Lung (tissue), 12 donors: ENCODE measurements around the gene SPAG9. TPM values are rescaled to one million over a fixed set of nuclear protein-coding genes. Genes with fewer than 3 reads are reported as not detected.

Source experiments
- ATAC-seq: fragments of 200-7000 bp; cut with Tn5 transposase; one replicate; pipeline ENCODE4 v1.9.1; 2020; ENCODE audit warnings: moderate number of reproducible peaks; ENCODE audit not compliant: insufficient read depth, low FRiP score
- DNase-seq, 3 donors: peaks; one replicate each; pipeline ENCODE4 v3.0.0-alpha.2; 2013 to 2017
- H3K27ac ChIP-seq, 2 donors: one replicate each; pipeline ENCODE4 v1.5.1; 2013; ENCODE audit warnings: mild to moderate bottlenecking in 2 of 2, moderate library complexity in 2 of 2, control low read depth in 1 of 2, inconsistent platforms in 1 of 2, low read depth in 1 of 2, low read length in 1 of 2
- H3K27me3 ChIP-seq, 3 donors: one replicate each; pipeline ENCODE4 v1.5.1; 2013; ENCODE audit warnings: low read length in 2 of 3; ENCODE audit not compliant: control insufficient read depth in 3 of 3, insufficient read depth in 3 of 3
- H3K36me3 ChIP-seq, 4 donors: one replicate each; pipeline ENCODE4 v1.5.1; 2013; ENCODE audit warnings: low read length in 4 of 4, mild to moderate bottlenecking in 1 of 4, moderate library complexity in 1 of 4; ENCODE audit not compliant: control insufficient read depth in 4 of 4, insufficient read depth in 4 of 4
- H3K4me1 ChIP-seq, 5 donors: one replicate each; pipeline ENCODE4 v1.5.1; 2013; ENCODE audit warnings: low read length in 5 of 5, mild to moderate bottlenecking in 2 of 5, moderate library complexity in 1 of 5; ENCODE audit not compliant: control insufficient read depth in 5 of 5, insufficient read depth in 5 of 5
- H3K4me3 ChIP-seq: one replicate; pipeline ENCODE4 v1.5.1; 2013; ENCODE audit warnings: mild to moderate bottlenecking, control low read depth, moderate library complexity
- H3K9ac ChIP-seq, 2 donors: one replicate each; pipeline ENCODE4 v1.5.1; 2013; ENCODE audit warnings: low read length in 2 of 2, control low read depth in 1 of 2; ENCODE audit not compliant: insufficient read depth in 1 of 2
- H3K9me3 ChIP-seq, 4 donors: one replicate each; pipeline ENCODE4 v1.5.1; 2013; ENCODE audit warnings: low read length in 3 of 4, mild to moderate bottlenecking in 1 of 4, moderate library complexity in 1 of 4; ENCODE audit not compliant: control insufficient read depth in 4 of 4, insufficient read depth in 3 of 4
- WGBS, 2 donors: extraction: QIAGEN DNeasy Blood & Tissue Kit; methylation state at CpG; one replicate each; pipeline ENCODE4 v1.1.7; 2013; 5-methylcytosine and 5-hydroxymethylcytosine counted together
- polyA plus RNA-seq, 2 donors: library from polyadenylated mRNA; stranded (reverse); fragments of 200-250 nt; gene quantifications; one replicate each; pipeline ENCODE4 v1.2.1, GENCODE V29; 2013
- total RNA-seq, 2 donors: library from RNA; depleted of rRNA in 1 of 2; stranded (reverse); fragments of >200 nt in 1 of 2; gene quantifications; one replicate each; pipeline ENCODE4 v1.2.1, GENCODE V29; 2014 to 2021
- TF ChIP-seq, protein P1 (sequence below): IDR thresholded peaks from 2 replicates; pipeline ENCODE4 v1.5.1; 2012; ENCODE audit warnings: mild to moderate bottlenecking; ENCODE audit errors: control extremely low read depth, extremely low read depth
- donor health status: control.
- donor health status: control.
- donor health status: Bipolar disorder and iron deficiency.
- donor health status: healthy.
- donor health status: DM: yes; HTN: yes; CAD: no.

The SPAG9 gene
- total and polyA plus RNA-seq, 4 donors, result 37.2 to 174 (median 75.2) TPM

GRCh38 chr17:51078009-51078592 lies 42.6 kb downstream of the SPAG9 start:
- WGBS, 2 donors, result 74 to 89% methylated on average over 5 of the region's 5 CpGs
- Histone ChIP-seq H3K9me3 (no peaks in the 10 kb centered on the region), H3K9ac (no peak overlapping the region), H3K27ac (no peak overlapping the region), H3K4me1 (peaks cover 0 to 2% (median 0%) of the 10 kb centered on the region in 5 donors), H3K4me3 (no peak overlapping the region), H3K27me3 (no peaks in the 10 kb centered on the region), H3K36me3 (peaks cover 0 to 15% (median 11%) of the 10 kb centered on the region in 4 donors)
- peak; percentile 62 for ATAC-seq
- TF ChIP-seq, protein P1, sequence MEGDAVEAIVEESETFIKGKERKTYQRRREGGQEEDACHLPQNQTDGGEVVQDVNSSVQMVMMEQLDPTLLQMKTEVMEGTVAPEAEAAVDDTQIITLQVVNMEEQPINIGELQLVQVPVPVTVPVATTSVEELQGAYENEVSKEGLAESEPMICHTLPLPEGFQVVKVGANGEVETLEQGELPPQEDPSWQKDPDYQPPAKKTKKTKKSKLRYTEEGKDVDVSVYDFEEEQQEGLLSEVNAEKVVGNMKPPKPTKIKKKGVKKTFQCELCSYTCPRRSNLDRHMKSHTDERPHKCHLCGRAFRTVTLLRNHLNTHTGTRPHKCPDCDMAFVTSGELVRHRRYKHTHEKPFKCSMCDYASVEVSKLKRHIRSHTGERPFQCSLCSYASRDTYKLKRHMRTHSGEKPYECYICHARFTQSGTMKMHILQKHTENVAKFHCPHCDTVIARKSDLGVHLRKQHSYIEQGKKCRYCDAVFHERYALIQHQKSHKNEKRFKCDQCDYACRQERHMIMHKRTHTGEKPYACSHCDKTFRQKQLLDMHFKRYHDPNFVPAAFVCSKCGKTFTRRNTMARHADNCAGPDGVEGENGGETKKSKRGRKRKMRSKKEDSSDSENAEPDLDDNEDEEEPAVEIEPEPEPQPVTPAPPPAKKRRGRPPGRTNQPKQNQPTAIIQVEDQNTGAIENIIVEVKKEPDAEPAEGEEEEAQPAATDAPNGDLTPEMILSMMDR, result no peak
- DNase-seq, result no peak

GRCh38 chr17:51076821-51077220 lies 43.8 kb downstream of the SPAG9 start:
- Histone ChIP-seq H3K9me3 (no peaks in the 10 kb centered on the region), H3K9ac (no peak overlapping the region), H3K27me3 (no peaks in the 10 kb centered on the region), H3K4me3 (no peak overlapping the region), H3K27ac (no peak overlapping the region), H3K36me3 (peaks cover 0 to 15% (median 11%) of the 10 kb centered on the region in 4 donors), H3K4me1 (peaks cover 0 to 2% (median 0%) of the 10 kb centered on the region in 5 donors)
- WGBS, 2 donors, result 97 to 98% methylated on average over 3 of the region's 3 CpGs
- TF ChIP-seq, protein P1, result no peak
- ATAC-seq (no peak), DNase-seq (no peak)

- Histone ChIP-seq H3K36me3 (peaks cover 0 to 3% (median 1%) of the 10 kb centered on the region in 4 donors), H3K4me3 (no peak overlapping the region), H3K27me3 (no peaks in the 10 kb centered on the region), H3K4me1 (peaks cover 0 to 4% (median 0%) of the 10 kb centered on the region in 5 donors), H3K9me3 (no peaks in the 10 kb centered on the region), H3K27ac (no peak overlapping the region), H3K9ac (no peak overlapping the region)
- no peak for DNase-seq
- TF ChIP-seq, protein P1, result no peak
- no peak for ATAC-seq
Measured at GRCh38 chr17:51071556-51071955, 49.1 kb downstream of the SPAG9 start.

DNA sequence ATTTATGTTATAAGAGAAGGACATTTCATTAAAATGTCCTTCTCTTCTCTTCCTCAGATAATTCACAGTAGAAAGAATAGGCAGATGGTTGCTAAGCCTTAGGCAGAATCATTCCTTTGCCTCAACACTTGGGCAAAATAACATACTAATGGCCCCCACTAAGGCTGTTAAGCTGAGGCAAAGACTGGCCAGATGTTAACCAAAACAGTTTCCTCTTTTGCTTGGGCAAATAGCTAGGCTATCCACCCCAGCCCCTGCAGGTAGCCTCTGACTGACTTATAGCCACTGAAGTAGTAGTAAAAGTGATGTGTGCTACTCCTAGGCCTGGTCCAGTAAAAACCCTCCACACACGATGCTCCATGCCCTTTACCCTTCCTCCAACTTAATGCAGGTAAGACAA lies 55.2 kb downstream of the SPAG9 start:
- no peak for ATAC-seq
- WGBS, 2 donors, result 93 to 95% methylated on average over 1 of the region's 1 CpG
- TF ChIP-seq, protein P1, result no peak

More for the DNA sequence above, 55.2 kb downstream of the SPAG9 start:
- Histone ChIP-seq H3K36me3 (peaks cover 0 to 2% (median 0%) of the 10 kb centered on the region in 4 donors), H3K9ac (no peak overlapping the region), H3K27me3 (no peaks in the 10 kb centered on the region), H3K27ac (no peak overlapping the region), H3K4me1 (peaks cover 0 to 4% (median 0%) of the 10 kb centered on the region in 5 donors), H3K9me3 (no peaks in the 10 kb centered on the region), H3K4me3 (no peak overlapping the region)
- no peak for DNase-seq
